ENCODE data around the gene KCND3.

Gene KCND3

GRCh38 chr1:111878649-111879048 is 110.8 kb downstream of the KCND3 start:
- H3K4me3 ChIP-seq (ENCODE audit: low read depth, low read length) = no peak overlapping the region
- TF ChIP-seq MAX (IDR thresholded peaks at IDR 0.05; ENCODE audit: low read depth, low read length) (no peak), POLR2A (IDR thresholded peaks at IDR 0.05; ENCODE audit: extremely low read depth, insufficient read length) (no peak), MYC (IDR thresholded peaks at IDR 0.05; ENCODE audit: low read depth, low read length) (no peak)
- TF ChIP-seq, protein P1, sequence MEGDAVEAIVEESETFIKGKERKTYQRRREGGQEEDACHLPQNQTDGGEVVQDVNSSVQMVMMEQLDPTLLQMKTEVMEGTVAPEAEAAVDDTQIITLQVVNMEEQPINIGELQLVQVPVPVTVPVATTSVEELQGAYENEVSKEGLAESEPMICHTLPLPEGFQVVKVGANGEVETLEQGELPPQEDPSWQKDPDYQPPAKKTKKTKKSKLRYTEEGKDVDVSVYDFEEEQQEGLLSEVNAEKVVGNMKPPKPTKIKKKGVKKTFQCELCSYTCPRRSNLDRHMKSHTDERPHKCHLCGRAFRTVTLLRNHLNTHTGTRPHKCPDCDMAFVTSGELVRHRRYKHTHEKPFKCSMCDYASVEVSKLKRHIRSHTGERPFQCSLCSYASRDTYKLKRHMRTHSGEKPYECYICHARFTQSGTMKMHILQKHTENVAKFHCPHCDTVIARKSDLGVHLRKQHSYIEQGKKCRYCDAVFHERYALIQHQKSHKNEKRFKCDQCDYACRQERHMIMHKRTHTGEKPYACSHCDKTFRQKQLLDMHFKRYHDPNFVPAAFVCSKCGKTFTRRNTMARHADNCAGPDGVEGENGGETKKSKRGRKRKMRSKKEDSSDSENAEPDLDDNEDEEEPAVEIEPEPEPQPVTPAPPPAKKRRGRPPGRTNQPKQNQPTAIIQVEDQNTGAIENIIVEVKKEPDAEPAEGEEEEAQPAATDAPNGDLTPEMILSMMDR (IDR thresholded peaks at IDR 0.05; ENCODE audit: low read depth, low read length) = no peak
- DNase-seq (ENCODE audit: low read depth) = no peak

- TF ChIP-seq POLR2A (IDR thresholded peaks at IDR 0.05; ENCODE audit: extremely low read depth, insufficient read length) (no peak), MYC (IDR thresholded peaks at IDR 0.05; ENCODE audit: low read depth, low read length) (no peak), MAX (IDR thresholded peaks at IDR 0.05; ENCODE audit: low read depth, low read length) (no peak)
- TF ChIP-seq, protein P1 (IDR thresholded peaks at IDR 0.05; ENCODE audit: low read depth, low read length) = no peak
- H3K4me3 ChIP-seq (ENCODE audit: low read depth, low read length) = no peak overlapping the region
- DNase-seq (ENCODE audit: low read depth) = no peak
These were observed 111.4 kb downstream of the KCND3 start for GRCh38 chr1:111878091-111878490.

GRCh38 chr1:111876631-111877030 is 112.8 kb downstream of the KCND3 start:
- no peak for TF ChIP-seq MYC (IDR thresholded peaks at IDR 0.05; ENCODE audit: low read depth, low read length)
- TF ChIP-seq, protein P1 (IDR thresholded peaks at IDR 0.05; ENCODE audit: low read depth, low read length) = no peak
- no peak for TF ChIP-seq POLR2A (IDR thresholded peaks at IDR 0.05; ENCODE audit: extremely low read depth, insufficient read length)
- no peak for TF ChIP-seq MAX (IDR thresholded peaks at IDR 0.05; ENCODE audit: low read depth, low read length)
- H3K4me3 ChIP-seq (ENCODE audit: low read depth, low read length) = no peak overlapping the region
- no peak for DNase-seq (ENCODE audit: low read depth)

GRCh38 chr1:111875640-111876039 is 113.8 kb downstream of the KCND3 start:
- no peak overlapping the region for H3K4me3 ChIP-seq (ENCODE audit: low read depth, low read length)
- no peak for DNase-seq (ENCODE audit: low read depth)
- TF ChIP-seq MAX (IDR thresholded peaks at IDR 0.05; ENCODE audit: low read depth, low read length) (no peak), MYC (IDR thresholded peaks at IDR 0.05; ENCODE audit: low read depth, low read length) (no peak), POLR2A (IDR thresholded peaks at IDR 0.05; ENCODE audit: extremely low read depth, insufficient read length) (no peak)
- TF ChIP-seq, protein P1 (IDR thresholded peaks at IDR 0.05; ENCODE audit: low read depth, low read length) = no peak

DNA sequence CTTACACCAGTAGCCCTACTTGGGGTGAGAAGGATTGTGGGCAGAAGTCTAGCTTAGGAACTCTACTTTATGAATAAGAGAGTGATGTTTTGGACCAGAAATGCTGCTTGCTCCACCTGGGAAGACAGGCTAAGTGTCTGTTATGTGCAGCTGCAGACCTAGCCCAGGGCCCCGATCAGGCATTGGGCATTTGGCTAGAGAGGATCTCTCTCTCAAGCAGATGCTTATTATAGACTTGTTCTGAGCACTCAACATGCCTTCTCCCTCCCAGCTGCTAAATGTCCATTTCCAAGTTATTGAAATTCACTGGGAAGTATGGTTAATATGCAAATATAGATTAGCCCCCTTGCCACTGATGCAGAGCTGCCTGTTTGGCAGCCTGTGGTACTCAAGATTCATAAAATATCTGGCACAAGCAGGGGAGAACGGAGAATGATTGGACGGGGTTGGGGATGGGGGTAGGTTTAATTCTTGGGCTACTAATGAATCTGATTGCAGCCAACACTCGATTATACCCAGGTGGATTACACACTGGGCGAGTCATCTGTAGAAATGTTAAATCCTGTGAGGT is 115.9 kb downstream of the KCND3 start:
- TF ChIP-seq, protein P1 (IDR thresholded peaks at IDR 0.05; ENCODE audit: low read depth, low read length) = no peak

GRCh38 chr1:111870181-111870580 is 119.3 kb downstream of the KCND3 start:
- H3K4me3 ChIP-seq (ENCODE audit: low read depth, low read length) = no peak overlapping the region
- DNase-seq (ENCODE audit: low read depth) = no peak
- TF ChIP-seq MYC (IDR thresholded peaks at IDR 0.05; ENCODE audit: low read depth, low read length) (no peak), MAX (IDR thresholded peaks at IDR 0.05; ENCODE audit: low read depth, low read length) (no peak)

More for the DNA sequence above, 115.9 kb downstream of the KCND3 start:
- DNase-seq (ENCODE audit: low read depth) = no peak
- H3K4me3 ChIP-seq (ENCODE audit: low read depth, low read length) = no peak overlapping the region

Measured in NB4 (cell line).